GM21447 (cell line): Measurements from ENCODE around the gene CMAS.
"Not testable (repeated sequence)": the region's sequence is repeated elsewhere in the genome, so short reads cannot be mapped to it uniquely, and the experiment has no call there.

Experiments used
- ATAC-seq: cut with Tn5 transposase; IDR thresholded peaks from one replicate; pipeline ENCODE4 v1.9.1; 2021; ENCODE audit not compliant: unreplicated experiment

Gene CMAS

DNA sequence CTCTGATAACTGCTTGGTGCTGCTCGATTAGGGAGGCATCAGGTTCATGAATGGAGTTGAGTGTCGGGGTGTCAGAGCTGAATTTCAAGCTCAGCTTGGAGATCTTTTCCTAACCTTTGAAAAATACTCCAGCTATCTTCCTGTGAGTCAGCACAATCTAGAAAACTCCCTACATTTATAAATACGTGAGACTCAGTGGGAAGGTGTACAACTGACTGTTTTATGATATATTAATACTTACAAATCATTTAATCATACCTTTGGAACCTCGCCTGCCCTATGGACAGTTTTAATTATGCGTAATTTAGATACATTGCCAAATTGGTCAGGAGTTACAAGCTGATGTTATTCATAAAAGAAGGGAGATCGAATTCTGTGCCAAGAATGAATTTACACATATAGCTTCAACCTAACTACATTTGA is 961 bp downstream of the CMAS start:
- ATAC-seq = no peak

DNA sequence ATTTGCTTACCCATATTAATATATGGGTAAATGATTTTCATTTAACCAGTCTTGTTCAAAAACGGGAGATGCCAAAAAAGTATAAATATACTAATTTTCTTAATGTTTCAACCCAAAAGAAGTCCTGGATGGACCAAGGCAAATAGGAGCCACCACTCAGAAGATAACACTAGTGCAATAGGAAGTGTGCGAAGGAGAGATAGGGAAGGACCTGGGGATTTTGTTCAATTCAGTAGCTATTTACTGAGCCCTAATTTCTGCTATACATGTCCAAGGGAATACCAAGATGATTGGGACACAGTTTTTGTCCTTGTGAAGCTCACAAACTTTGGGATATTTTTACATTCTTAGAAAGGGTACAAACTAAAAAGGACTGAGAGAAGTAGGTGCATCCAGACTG is 1.5 kb downstream of the CMAS start:
- ATAC-seq = no peak

DNA sequence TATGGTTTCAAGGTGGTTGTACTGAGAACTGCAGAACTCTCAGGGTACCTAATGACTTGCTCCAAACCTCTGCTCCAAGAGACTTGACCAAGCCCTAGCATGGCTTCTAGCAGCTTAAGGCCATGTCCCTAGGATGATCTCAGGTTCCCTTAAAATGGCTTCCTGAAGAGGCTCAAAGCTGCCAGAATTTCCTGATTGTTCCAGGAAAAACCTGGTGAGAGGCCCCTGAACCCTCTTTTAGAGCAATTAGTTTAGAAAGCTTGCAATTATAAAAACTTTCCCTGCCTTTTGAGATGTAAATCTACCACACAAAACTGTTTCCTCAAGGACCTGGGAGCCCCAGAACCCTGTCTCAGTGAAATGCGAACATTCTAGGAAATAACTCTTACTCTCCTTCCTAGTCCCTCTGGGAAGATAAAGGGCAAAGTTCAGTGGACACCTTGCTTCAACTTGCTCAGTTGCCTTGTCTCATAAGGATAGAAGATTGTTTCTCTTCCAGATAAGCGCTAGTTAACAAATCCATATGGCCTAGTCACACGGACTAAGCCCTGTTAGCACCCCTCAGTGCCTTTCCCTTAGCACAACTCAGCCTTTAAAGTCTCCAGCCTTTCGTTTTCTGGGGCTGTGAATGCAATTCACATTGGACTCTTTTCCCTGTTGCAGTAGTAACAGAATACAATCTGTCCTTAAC is 2.5 kb downstream of the CMAS start:
- no peak for ATAC-seq

DNA sequence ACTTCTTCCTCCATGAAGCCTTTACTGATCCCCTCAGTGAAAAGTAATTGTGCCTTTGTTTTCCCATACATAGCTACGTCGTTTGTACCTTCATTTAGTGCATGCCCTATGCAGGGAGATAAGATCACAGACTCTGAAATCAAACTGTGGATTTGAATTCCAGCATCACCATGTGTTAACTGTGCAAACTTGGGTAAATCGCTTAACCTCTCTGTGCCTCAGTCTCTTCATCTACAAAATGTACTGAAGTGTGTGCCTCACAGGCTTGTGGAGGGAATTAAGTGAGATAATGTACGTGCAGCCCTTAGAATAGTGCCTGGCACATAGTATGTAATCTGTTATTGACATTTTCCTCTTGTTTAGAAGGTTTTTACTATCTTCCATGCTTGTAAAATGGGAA is 4.1 kb downstream of the CMAS start:
- no peak for ATAC-seq

DNA sequence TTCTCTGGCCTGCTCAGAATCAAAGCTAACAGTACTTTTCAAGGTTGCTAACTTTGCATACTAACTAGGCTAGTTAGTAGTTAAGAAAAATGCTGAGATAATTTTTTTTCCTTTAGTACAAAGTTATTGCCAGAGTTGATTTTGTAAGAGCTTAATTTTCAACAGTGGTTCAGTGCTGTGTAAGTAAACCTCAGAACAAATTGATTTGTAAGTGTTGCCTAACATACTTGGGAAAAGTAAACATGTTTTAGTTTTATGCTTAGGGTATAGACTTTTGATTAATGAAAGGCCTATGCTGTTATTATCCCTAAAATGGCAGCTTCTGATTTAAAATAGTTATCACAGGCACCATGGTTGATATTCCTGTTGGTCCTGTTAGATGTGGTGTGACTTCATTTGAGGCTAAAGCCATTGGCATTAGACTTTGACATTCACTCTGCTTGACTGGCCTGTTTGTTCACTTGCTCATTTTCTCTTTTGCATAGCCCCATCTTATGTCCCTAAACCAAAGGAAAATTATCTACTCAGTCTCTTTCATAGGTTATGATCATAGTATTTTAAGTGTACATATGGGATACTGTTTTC is 5.2 kb downstream of the CMAS start:
- no peak for ATAC-seq

DNA sequence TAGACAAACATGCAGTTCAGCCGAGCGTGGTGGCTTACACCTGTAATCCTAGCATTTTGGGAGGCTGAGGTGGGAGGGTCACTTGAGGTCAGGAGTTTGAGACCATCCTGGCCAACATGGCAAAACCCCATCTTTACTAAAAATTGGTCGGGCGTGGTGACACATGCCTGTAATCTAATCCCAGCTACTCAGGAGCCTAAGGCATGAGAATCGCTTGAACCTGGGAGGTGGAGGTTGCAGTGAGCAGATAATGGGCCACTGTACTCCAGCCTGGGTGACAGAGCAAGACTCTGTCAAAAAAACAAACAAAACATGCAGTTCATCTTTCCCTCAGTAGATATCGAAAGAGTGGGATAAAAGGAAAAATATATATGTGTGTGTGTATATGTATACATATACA is 7.0 kb downstream of the CMAS start:
- ATAC-seq = not testable (repeated sequence)

DNA sequence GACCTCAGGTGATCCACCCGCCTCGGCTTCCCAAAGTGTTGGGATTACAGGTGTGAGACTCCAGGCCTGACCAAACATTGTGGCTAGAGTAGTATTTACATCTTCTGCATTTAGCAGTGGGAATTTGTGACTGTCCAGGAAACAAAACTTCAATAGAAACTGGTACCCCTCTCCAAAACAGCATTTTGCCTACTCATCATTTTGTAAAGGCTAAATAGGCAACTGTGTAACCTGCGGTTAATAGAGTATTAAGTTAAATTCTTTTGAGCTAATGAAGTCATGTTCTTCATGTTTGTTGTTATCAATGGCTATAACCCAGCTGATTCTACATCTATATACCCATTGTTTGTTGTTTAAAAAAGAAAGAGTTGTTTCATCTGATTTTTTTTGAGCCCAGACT is 8.1 kb downstream of the CMAS start:
- ATAC-seq = no peak

DNA sequence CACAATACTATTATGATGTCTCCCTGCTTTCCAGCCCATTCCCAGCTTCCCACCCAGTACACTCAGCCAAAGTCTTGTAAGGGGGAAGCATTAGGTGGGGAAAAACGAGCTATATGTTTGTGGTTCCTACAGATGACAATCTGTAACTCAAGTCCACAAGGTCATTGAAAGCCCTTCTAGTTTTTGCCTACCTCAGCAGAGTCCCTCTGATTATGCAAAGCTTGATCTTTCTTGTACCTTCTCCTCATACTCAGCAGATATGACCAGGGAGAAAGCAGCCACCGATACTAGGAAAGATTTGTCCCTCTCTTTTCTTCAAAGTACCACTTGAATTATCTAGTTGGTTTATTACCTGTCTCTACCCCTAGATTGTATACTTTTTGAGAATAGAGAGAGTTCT is 10.6 kb downstream of the CMAS start:
- ATAC-seq = no peak

DNA sequence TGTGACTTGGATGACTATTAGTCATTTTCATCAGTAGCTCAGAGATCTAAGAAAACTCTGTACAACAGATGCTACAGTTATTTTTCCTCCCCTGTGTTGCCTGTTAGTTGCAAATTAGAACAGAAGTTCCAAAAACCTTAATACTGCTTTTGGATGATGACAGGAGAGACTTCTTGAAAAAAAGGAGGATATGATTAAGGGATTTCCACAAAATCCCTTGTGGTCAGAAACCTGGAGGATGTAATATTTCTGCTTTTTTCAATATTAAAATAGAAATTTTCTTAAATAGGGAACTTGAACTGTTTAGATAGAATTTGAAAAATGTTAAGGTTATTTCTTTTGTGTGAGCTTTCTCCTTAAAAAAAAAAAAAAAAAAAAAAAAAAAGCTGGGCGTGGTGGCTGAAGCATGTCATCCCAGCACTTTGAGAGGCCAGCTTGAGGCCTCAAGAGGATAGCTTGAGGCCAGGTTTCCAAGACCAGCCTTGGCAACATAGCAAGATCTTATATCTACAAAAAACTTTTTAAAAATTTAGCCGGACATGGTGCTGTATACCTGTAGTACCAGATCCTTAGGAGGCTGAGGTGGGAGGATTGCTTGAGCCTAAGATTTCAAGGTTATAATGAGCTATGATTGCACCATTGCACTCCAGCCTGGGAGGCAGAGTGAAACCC is 14.1 kb downstream of the CMAS start:
- no peak for ATAC-seq

DNA sequence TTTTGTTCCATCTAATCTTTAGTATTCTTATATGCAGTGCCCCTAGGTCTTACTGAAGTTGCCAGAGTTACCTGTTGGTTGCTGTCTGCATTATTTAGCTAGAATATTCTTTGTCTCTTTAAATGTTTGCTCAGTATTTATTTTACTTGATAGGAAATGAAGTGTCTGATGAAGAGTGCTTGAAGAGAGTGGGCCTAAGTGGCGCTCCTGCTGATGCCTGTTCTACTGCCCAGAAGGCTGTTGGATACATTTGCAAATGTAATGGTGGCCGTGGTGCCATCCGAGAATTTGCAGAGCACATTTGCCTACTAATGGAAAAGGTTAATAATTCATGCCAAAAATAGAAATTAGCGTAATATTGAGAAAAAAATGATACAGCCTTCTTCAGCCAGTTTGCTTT is 18.9 kb downstream of the CMAS start:
- ATAC-seq = no peak

DNA sequence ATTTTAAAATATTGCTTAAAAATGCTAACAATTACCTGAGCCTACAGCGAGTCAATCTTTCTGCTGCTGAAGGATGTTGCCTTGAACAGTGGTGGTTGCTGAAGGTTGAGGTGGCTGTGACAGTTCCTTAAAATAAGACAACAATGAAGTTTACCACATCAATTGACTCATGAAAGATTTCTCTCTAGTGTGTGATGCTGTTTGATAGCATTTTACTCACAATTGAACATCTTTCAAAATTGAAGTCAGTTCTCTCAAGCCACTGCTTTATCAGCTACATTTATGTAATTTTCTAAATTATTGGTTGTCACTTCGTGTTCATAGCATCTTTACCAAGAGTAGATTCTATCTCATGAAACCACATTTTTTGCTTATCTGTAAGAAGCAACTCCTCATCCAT is 20.3 kb downstream of the CMAS start:
- no peak for ATAC-seq

DNA sequence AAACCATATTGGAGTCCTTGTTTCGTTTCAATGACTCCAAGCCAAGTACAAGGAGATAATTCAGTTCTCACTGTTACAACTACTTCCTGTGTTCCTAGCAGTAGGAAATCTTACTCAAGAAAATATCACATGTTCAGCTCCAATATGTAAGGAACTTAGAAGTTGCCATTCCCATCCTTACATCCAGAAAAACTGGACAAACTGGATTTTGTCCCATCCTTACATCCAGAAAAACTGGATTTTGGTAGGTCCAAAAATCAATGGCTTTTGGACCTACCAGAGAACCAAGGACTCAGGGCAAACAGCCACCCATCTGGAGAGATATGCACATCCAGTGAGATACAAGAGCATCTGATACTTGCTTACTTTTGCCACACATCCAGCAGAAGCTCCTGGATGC is 23.8 kb downstream of the CMAS start:
- no peak for ATAC-seq

DNA sequence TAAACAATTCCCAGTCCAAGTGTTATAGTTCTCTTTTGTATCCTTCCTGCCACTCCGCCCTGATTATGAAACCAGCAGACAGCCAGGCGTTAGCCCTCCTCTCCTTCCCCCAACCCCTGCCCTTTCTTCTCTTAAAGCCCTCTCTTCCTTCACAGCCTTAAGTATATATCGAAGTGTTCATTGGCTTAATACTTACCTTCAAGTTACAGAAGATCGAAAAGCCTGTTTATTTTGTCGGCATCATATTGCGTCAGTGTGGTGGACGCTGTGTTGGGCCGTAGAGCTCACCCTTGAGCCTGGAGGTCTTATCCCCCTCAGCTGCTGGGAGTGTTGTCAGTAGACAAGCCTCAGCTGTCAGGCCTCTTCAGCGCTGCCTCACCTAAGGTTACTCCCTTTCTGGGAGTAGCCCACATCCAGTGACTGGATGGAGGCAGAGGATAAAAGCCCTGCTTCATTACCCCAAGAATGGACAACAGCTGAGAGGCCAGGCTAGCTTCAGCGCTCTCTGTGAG is 36.2 kb downstream of the CMAS start:
- no peak for ATAC-seq

DNA sequence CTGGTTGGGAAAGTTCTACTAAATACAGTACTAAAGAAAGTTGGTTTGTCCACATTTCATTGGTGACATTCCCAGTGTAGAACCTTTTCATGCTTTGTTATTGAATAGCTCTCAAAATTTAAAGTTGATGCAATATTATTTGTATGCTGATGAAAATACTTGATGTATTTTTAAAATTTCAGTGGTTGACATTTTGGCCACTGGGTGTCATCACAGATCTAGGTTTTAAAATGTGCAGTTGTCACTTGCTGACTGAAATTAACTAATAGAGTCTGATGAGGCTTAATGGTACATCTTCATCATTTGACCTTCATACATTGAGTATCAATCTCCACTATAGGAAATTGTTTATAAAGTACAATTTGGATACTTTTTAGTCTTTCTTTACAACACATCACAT is 37.1 kb downstream of the CMAS start:
- ATAC-seq = no peak

DNA sequence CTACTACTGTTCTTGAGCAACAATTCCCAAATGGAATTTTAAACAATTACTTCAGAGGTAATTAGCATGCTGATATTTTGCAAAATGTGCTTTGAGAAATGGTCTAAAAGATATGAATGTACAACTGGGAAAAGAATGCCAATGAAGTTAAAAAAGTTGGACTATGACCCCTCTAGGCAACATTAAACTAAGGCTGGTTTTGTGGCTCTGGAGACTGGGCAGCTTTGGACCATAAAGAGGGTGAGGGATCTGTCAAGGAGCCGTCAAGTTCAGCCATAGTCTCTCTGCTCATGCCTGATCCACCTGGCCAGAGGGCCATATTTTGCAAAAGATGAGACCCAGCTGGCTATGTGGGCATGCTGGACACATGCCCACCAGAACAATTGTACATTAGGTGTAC is 38.8 kb downstream of the CMAS start:
- no peak for ATAC-seq

DNA sequence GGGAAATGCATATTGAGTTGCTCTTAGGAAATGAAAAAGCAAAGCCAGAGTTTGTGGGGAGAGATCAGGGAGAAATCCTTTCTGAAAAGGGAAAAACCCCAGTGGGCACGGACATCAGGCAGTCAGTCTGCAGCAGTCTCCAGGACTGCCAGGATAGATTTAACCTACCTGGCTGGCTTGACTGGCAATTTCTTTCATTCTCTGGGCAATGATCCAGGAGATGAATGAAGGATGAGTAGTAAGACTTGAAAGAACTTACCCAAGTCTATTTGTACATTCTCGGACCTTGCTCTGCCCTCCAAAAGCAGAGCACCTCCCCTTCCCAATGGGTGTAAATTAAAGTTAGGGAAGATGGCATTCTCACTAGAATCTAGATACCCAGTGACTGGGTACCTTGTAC is 42.9 kb downstream of the CMAS start:
- ATAC-seq = no peak

DNA sequence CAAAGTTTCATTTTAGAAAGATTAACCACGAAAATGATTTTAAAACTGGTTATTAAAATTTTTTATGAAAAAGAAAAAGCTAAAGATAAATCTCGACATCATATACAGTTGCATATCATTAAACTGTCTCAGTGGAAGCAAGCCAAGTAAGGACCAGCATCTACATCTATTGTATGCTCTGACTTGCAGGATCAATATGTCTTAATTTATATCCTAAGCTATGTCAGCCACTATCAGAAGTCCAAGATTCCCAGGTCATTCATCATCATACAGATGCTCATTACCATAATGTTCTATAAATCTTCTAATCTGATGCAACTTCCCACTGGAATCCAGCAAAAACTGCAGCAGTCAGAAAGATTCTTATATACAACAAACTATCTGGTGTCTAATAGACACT is 43.5 kb downstream of the CMAS start:
- ATAC-seq = no peak

DNA sequence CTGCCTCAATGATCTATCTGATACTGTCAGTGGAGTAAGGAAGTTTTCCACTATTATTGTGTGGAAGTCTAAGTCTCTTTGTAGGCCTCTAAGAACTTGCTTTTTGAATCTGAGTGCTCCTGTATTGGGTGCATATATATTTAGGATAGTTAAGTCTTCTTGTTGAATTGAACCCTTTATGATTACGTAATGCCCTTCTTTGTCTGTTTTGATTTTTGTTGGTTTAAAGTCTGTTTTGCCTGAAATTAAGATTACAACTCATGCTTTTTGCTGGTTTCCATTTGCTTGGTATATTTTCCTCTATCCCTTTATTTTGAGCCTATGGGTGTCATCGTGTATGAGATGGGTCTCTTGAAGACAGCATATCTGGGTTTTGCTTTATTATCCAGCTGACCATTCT is 53.0 kb downstream of the CMAS start:
- not testable (repeated sequence) for ATAC-seq

DNA sequence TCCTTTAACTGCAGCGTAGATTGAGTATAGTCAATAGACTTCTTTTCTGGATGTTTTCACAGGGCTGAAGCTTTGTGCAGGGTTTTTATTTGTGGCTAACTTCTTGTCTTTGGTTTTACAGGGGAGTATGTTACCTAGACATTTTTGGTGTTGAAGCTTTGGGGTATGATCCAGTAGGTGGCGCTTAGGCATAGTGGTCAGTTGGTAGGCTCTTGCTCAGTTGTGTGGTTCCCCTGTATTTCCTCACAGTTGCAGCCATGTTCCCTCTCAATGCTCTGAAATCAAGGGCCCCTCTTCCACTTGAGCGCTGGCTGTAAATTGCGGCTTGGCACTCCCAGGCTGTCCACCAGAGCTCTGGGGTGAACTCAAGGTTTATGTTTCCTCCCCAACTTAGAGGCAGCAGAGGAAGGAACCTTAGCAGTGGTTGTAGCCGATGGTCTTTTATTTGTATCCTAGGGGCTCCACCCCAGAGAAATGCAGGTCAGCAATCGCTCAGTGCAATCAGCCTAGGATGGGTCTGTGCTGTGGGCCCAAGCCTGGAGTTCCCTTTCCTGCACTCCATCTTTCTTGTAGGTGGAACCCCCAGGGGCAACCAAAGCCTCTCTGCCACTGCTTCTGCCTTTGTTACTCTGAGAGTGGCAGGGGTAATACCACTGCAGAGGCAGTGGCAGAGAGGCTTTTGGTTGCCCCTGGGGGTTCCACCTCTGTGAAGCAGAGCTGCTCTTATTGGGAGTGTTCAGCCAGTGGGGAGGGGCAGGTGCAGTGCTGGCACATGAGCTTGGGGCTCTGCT is 55.1 kb downstream of the CMAS start:
- ATAC-seq = peak; percentile 59

DNA sequence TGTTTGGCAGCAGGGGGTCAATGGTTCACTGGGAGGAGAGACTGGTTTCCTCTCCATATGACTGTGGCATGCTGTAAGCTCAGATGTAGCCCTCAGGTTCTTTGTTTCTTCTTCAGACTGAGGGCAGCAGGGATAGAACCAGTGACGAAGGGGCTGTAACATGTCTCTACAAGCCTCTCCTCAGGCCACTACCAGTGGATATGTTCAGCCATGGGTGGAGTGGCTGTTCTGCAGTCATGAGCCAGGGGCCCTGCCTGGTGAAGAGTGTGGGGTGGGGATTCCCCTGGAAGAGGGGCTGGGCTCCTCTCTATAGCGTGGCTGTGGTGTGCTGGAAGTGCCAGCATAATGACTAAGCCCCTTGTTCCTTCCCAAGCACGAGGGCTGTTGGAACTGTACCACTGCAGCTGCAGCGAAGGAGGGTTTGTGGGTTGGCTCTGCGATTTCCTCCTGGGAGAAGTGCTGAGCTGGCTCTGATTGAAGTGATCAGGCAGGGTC is 55.8 kb downstream of the CMAS start:
- peak; percentile 34 for ATAC-seq

DNA sequence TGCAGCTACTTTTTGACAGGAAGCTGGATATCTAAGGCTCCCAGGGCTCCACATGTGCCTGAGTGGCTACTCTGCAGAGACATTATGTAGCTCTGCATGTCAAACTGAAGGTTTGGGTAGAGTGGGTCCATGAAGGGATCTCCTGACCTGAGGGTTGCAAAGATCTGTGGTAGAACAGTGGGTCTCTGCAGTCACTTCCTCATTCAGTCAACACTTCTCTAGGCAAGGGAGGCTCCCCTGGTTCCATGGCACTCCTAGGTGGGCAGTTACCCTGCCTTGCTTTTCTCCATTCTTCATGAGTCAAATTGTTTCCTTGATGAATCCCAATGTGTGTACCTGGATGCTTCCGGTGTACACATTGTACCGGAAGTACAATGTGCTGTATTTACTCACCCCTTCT is 57.4 kb downstream of the CMAS start:
- no peak for ATAC-seq
